ENCODE data around the gene CFI.

The CFI gene

DNA sequence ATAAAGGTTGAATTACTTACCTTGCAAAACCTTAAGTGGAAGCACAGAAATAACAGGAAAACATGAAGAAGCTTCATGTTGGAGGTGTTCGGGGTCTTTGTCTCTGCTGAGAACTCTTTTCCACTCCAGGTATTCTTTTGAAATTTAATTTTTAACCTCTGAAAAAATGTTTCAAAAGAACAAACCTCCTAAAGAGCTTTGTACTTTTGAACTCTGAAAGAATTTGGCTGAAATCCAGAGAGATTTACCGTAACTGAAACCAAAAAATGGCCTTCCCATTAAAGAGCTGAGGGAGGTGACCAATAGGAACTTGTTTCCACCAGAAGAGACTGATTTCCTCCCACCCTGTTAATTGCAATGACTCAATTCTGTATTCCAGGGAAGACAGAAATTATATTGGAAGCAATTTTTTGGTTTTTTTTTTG lies at the start of gene CFI:
CFI (minus strand) TSS at position 105 of the 425 bp plus-strand sequence; CDS start at position 77, 28 bp downstream.
- TF ChIP-seq, protein P1, sequence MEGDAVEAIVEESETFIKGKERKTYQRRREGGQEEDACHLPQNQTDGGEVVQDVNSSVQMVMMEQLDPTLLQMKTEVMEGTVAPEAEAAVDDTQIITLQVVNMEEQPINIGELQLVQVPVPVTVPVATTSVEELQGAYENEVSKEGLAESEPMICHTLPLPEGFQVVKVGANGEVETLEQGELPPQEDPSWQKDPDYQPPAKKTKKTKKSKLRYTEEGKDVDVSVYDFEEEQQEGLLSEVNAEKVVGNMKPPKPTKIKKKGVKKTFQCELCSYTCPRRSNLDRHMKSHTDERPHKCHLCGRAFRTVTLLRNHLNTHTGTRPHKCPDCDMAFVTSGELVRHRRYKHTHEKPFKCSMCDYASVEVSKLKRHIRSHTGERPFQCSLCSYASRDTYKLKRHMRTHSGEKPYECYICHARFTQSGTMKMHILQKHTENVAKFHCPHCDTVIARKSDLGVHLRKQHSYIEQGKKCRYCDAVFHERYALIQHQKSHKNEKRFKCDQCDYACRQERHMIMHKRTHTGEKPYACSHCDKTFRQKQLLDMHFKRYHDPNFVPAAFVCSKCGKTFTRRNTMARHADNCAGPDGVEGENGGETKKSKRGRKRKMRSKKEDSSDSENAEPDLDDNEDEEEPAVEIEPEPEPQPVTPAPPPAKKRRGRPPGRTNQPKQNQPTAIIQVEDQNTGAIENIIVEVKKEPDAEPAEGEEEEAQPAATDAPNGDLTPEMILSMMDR (IDR thresholded peaks at IDR 0.05; ENCODE audit: low read depth, low read length, missing control alignments): no peak
- H3K4me3 ChIP-seq (ENCODE audit: low read depth, low read length): no peak within 1 kb of the TSS
- no peak for DNase-seq (ENCODE audit: low read depth)

DNA sequence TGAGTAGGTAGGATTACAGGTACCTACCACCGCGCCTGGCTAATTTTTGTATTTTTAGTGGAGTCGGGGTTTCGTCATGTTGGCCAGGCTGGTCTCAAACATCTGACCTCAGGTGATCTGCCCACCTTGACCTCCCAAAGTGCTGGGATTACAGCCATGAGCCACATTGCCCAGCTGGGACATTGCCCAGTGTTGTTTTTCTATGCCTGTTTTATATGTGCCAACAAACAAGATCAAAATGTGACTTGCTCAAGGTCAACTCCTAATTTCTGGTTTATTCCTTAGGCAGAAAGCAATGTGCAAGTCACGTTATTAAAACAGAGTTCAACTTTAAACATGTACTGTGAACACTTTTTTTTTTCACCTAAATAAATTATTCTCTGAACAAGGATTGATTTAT lies 48.8 kb upstream of the CFI start:
- DNase-seq (ENCODE audit: low read depth): no peak
- no peak overlapping the region for H3K4me3 ChIP-seq (ENCODE audit: low read depth, low read length)
- TF ChIP-seq, protein P1 (IDR thresholded peaks at IDR 0.05; ENCODE audit: low read depth, low read length, missing control alignments): no peak

DNA sequence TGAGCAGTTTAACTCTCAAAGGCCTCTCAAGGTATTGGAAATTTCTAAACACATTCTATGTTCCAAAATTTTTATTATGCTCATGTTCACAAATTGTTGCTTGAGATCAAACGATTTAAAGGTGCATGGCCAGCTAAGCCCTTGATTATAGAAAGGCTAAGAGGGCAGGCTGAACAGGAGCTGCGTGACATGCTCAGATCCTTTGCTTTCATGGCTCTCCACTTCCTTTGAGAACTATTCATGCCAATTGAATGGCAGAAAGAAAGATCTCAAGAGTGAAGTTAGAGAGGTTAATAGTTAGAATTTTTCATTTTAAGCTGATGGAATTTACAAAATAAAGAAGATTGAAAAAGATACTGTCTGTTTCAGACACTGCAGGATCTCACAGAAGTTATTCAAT lies 46.7 kb upstream of the CFI start:
- no peak for DNase-seq (ENCODE audit: low read depth)
- no peak overlapping the region for H3K4me3 ChIP-seq (ENCODE audit: low read depth, low read length)
- TF ChIP-seq, protein P1 (IDR thresholded peaks at IDR 0.05; ENCODE audit: low read depth, low read length, missing control alignments): no peak

DNA sequence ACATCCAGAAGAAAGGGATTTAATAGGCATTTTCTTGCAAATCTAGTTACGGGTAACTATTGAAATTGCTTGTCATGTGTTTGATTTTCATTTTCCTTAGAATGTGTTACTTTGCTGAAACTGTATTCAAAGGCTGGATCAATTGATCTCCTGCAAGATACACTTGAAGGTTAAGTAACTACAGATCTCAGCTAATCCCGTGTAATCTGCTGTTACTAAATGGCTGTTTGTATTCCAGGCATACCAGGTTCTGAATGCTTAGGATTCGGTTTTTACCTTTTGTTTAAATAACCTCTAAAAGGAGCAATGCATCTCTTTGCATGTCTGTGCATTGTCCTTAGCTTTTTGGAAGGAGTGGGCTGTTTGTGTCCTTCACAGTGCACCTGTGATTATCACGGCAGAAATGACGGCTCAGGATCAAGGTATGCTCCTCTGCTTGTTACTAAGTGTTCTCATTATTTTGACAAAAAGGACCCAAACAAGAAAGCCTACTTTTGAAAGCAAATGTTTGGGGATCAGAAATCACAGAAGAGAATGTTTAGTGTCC lies 46.2 kb upstream of the CFI start, which contains the start of gene LRIT3:
LRIT3 (plus strand) TSS at position 212 of the 547 bp plus-strand sequence; CDS start at position 307, 95 bp downstream.
- no peak within 1 kb of the TSS for H3K4me3 ChIP-seq (ENCODE audit: low read depth, low read length)
- TF ChIP-seq, protein P1 (IDR thresholded peaks at IDR 0.05; ENCODE audit: low read depth, low read length, missing control alignments): no peak
- no peak for DNase-seq (ENCODE audit: low read depth)

DNA sequence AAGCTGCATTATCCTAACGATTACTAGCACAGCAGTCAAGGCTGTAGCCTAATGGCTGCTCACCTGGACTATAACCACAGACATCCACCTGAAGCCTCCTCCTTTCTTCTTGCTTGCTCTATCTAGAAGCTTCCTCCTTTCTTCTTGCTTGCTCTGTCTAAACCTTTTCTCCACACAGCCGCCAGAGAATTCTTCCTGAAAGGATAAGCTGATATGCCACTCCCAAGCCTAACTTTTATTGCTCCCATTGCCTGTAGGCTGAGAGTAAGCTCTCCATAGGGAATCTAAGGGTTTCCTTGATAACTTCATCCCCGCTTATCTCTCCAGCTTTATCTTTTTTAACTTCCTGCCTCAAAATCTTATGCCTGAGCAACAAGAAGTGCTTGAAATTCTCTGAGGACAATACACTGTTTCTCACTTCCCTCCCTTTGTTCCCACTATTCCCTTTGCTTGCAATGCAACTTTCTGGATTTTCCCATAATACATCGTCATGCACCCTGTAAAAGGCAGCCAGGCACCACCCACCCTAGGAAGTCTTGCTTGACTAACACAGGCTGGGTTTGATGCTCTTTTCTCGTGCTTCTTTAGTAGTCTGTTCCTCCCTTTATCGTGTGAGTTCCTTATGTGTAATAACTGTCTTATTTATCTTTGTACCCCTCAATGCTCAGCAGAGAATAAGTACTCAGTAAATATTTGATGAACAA lies 44.7 kb upstream of the CFI start:
- no peak for DNase-seq (ENCODE audit: low read depth)
- no peak overlapping the region for H3K4me3 ChIP-seq (ENCODE audit: low read depth, low read length)
- TF ChIP-seq, protein P1 (IDR thresholded peaks at IDR 0.05; ENCODE audit: low read depth, low read length, missing control alignments): no peak

DNA sequence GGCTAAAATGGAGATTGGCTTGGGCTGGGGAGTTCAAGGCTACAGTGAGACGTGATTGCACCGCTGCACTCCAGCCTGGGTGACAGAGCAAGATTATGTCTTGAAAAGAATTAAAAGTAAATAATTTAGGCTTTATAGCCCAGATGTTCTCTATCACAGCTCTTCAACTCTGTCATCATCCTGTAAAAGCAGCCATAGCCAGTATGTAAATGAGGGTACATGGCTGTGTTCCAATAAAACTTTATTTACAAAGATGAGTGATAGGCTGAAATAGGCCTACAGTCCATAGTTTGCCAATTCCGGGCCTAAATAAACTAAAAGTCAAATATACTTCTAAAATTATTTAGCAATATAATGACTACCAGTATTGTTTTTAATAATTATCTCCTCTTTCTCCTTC lies 35.2 kb upstream of the CFI start:
- H3K4me3 ChIP-seq (ENCODE audit: low read depth, low read length): no peak overlapping the region
- DNase-seq (ENCODE audit: low read depth): no peak
- TF ChIP-seq, protein P1 (IDR thresholded peaks at IDR 0.05; ENCODE audit: low read depth, low read length, missing control alignments): no peak
